Inflammatory macrophage treated with lipopolysaccharide for 1 hour (primary cell): Measurements from ENCODE around the gene GNG10.
"Not testable (repeated sequence)": the region's sequence is repeated elsewhere in the genome, so short reads cannot be mapped to it uniquely, and the experiment has no call there.

Source experiments
- DNase-seq, 2 donors: peaks; one replicate each; pipeline ENCODE4 v3.0.0-alpha.2; 2020 to 2022

The GNG10 gene

GRCh38 chr9:111661150-111661801 lies at the start of gene GNG10:
TSS of gene GNG10 (plus strand) at chr9:111661605. CDS start at chr9:111661635, 30 bp downstream.
- DNase-seq: peak; percentile 55 to 67

GRCh38 chr9:111613436-111614040 lies 47.9 kb upstream of the GNG10 start:
- DNase-seq: no peak

GRCh38 chr9:111615928-111616327 lies 45.5 kb upstream of the GNG10 start:
- DNase-seq: no peak

GRCh38 chr9:111617349-111617748 lies 44.1 kb upstream of the GNG10 start:
- DNase-seq: not testable (repeated sequence)

- DNase-seq: peak in 1 of 2 donors; percentile 52
Observed at GRCh38 chr9:111621895-111622480, 39.4 kb upstream of the GNG10 start.

DNA sequence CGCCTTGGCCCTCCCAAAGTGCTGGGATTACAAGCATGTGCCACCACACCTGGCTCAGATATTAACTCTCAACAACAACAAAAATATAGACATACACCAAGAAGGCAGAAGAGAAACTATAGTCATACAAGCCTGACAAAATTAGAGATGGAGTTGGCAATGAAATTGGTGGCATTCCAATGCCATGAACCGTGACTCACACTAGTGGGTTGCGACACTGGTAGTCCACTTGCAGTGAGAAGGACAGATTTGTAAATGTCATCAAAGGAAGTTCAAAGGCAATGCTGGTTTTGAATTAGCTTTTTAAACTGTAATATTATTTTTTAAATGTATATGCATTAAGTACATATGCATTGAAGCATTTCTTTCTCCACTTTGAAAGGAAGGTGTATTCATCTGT lies 38.8 kb upstream of the GNG10 start:
- DNase-seq: peak; percentile 86 to 89

DNA sequence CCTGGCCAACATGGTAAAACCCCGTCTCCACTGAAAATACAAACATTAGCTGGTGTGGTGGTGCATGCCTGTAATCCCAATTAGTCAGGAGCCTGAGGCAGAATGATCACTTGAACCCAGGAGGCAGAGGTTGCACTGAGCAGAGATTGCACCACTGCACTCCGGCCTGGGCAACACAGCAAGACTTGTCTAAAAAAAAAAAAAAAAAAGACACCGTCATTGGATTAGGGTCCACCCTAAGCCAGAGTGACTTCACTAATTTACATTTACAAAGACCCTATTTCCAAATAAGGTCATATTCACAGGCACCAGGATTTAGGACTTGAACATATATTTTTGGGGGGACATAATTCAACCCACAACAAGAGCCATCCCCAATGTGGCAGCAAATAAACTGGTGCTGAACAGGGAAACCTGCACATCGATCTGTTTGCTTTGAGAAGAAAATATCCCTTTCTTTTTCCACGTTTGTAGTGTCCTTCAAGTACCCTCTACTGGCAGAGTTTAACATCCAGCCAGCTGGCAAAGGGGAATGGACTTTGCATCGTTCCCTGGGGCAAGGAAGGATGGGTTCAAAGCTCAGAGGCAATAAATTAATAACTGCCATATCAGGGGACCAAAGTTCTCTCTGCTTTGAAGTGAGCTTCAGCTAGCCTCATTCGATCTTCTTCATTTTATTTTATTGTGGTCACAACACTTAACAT lies 34.0 kb upstream of the GNG10 start:
- no peak for DNase-seq

DNA sequence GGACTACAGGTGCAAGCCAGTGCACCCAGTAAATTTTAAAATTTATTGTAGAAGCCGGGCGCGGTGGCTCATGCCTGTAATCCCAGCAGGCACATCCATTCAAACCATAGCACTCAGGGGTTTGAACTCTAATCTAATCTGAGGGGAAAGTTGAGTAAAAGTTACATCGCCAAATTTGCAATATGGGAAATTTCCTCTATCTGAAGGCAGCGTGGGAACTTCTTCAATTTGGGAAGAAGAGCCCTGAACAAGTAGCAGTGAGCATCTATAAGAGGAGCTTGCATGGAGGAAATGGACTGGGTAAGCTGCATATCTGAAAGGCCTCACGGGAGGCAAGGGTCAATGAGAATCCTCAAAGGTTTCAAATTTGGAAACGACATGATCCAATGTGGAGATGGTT lies 33.0 kb upstream of the GNG10 start:
- DNase-seq: peak; percentile 77 to 81

DNA sequence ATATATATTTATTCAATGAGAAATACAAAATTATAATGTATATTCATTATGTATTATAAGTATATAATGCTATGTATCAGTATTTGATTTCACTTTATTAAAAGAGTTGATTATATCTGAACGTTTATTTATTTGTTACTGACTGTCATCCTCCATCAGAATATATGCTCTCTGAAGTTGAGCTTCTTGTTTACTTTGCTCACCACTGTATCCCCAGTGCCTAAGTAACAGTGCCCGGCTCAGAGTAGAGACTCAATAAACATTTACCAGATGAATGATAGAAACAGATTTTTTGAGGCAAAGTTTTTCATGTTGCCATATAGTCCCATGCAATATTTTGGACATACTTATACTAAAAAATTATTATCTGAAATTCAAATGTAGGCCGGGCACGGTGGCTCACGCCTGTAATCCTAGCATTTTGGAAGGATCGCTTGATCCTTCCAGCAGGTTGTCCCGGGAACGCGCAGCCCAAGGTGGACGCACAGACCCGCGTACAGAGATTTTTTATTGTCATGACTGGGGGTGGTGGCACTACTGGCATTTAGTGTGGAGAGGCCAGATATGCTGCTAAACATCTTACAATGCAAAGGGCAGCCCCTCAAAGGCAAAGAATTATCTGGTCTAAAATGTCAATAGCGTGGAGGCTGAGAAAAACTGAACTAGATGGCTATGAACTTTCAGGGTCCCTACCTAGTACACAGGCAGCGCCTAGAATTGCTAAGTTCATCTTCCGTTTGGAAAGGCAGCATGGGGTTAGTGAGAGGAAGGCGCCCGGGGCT lies 31.0 kb upstream of the GNG10 start:
- DNase-seq: no peak

DNA sequence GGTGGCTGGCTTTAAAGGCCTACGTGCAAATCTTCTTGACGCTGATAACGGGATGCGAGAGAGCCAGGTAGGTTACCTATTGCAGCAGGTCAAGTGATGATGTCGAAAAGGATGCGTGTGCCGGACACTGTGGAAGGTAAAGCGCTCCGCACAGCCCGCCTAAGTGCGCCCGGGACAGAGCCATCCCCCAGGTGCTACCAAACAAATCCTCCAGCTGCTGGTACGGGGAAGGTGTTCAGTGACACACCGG lies 30.5 kb upstream of the GNG10 start:
- DNase-seq: no peak

GRCh38 chr9:111631214-111631971 lies 30.0 kb upstream of the GNG10 start, which contains the start of gene DNAJC25:
TSS of gene DNAJC25 (plus strand) at chr9:111631334. CDS start at chr9:111631408, 74 bp downstream.
- peak; percentile 97 for DNase-seq

DNA sequence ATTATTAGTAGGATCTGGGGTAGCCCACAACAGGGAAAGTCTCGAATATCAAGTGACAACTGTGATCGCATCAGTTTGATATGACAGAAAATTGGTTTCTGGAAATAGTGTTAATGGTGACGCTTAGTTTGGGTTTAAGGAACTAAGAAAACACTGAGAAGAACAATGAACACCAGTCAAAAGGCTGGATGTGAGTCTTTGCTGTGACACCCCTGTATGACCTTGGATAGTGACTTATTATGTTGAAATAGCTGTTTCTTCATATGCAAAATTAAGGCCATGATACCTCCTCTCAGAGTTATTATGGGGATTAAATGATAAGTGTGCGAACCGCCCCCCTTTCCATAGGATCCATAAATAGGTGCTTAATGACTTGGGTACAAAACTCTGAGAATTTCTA lies 29.3 kb upstream of the GNG10 start:
- DNase-seq: peak; percentile 38 to 49

DNA sequence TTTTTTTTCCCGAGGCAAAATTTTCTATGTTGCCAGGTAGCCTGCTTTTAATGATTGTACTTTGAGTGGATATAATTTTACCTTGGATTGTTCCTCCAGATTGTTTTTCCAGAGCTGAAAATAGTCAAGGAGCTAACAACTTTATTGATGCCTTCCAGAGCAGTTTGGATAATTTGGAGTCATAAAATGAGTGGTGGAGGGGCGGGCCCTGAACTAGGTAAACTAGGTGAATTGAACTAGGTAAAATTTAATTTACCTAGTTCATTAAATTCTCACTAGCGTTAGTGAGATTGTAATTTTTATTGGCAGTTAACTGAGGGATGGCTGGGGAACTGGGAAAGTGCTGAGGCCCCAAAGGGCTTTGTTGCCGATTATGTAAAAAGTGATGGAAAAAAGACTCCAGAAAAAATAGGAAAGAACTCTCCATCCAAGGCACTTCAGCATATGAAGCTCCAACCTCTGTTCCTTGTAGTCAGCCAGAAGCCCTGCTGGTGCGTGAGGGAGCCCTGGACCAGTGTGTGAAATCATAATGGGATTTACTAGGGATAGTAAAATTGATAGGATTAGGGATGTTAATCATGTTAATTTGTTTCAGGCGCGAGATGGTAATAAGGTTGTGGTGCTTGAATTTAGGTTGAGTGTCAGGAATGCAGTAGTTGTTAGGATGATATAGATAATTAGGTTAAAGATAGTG lies 28.6 kb upstream of the GNG10 start:
- no peak for DNase-seq

- DNase-seq: no peak
Observed at GRCh38 chr9:111633389-111633736, 28.0 kb upstream of the GNG10 start.

DNA sequence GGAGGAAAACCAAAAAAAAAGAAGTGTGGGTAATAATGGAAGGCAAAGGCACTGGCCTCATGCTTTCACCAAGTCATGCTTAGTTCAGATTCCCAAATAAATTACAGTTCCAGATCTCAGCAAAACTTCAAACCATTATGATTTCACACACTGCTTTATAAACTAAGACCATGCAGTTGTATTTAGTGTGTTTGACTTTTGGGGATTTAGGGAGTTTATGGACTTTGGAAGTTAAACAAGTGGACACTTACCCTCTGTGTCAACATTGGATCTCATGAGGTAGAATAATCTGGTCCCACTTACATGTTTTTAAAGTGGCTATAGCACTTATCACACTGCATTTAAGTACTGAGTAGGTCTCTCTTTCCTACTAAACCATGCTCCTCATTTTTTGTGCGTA lies 26.5 kb upstream of the GNG10 start:
- no peak for DNase-seq

- DNase-seq: no peak
Observed at GRCh38 chr9:111637421-111637950, 23.9 kb upstream of the GNG10 start.

DNA sequence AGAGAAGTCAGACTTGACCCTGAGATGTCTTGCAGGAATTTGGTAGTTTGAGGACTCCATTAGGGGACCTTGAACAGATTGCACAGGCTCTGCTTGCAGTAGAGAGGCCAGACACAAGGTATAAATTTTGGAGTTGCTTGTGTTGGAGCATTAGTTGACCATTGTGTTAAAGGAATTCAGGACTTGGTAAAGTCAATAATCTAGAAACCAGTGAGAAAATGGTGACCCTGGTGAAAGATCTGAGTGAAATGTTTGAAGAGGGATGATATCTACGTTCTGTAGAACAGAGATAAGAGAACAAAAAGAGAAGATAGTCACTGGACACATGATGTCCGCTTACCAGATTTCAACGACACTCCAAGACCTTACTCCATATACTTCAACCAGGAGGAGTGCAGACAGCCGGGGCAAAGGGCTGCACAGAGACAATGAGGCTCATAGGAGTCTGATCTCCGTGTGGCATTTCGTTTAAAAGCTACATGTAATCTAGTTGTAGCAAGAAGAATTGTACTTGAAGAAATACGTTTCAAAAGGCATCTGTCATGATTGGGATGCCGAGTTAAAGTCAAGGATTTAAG lies 17.1 kb upstream of the GNG10 start:
- no peak for DNase-seq

- DNase-seq: no peak
Observed at GRCh38 chr9:111645806-111646205, 15.6 kb upstream of the GNG10 start.

GRCh38 chr9:111646417-111646816 lies 15.0 kb upstream of the GNG10 start:
- no peak for DNase-seq

- DNase-seq: peak; percentile 59 to 80
Observed at GRCh38 chr9:111648066-111648465, 13.3 kb upstream of the GNG10 start.

DNA sequence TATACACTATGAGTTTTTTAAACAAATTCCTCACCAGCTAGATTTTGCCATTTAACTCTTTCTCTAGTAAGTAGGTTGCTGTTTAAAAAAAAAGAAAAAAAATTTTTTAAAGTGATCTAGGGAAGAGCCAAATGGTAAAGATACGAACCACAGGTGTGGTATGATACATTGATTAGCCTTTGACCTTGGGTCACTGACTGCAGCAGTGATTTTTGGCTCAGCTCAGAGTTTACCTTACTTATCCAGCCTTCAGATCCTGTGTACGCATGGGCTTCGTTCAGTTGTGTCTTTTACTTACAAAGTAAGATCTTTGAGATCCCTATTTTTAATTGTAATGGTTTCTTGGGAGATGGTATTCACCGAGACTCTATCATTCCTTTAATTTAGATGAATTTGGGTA lies 12.4 kb upstream of the GNG10 start:
- no peak for DNase-seq
